ENCODE results near the gene CILP.

CILP gene

DNA sequence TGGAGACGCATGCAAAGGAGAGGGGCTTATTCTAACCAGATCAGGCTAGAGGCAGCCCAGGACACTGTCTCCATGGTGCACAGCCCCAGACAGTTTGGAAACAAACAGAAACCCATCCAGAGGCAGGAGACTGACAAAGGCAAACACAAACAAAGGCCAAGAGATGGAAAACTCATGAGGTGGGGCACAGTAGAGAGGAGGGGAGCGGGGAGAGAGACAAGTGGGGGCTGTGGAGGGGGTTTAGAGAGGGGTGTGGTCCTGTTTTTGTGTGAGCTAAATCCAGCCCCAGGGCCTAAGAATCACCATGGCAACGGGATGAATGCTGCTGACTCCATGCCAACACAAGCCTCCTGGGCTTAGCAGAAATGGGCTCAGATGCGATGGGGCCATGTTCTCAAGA is 43.1 kb upstream of the CILP start:
- no peak overlapping the region for H3K4me3 ChIP-seq (ENCODE audit: insufficient read depth, low read length, poor library complexity, severe bottlenecking)
- H3K4me2 ChIP-seq (ENCODE audit: low read depth, low read length, poor library complexity, severe bottlenecking): no peak overlapping the region
- H4K20me1 ChIP-seq (ENCODE audit: low read depth, low read length): no peaks in the 10 kb centered on the region
- H3K9me2 ChIP-seq (replicated peaks; ENCODE audit: insufficient read depth, low read length): no peaks in the 10 kb centered on the region
- no peaks in the 10 kb centered on the region for H3K79me2 ChIP-seq (ENCODE audit: insufficient read depth, low read length)
- H3K9ac ChIP-seq (ENCODE audit: low read length): no peak overlapping the region
- no peak for TF ChIP-seq EZH2phosphoT487 (conservative IDR thresholded peaks at IDR 0.05; ENCODE audit: low read length)
- TF ChIP-seq, protein P1, sequence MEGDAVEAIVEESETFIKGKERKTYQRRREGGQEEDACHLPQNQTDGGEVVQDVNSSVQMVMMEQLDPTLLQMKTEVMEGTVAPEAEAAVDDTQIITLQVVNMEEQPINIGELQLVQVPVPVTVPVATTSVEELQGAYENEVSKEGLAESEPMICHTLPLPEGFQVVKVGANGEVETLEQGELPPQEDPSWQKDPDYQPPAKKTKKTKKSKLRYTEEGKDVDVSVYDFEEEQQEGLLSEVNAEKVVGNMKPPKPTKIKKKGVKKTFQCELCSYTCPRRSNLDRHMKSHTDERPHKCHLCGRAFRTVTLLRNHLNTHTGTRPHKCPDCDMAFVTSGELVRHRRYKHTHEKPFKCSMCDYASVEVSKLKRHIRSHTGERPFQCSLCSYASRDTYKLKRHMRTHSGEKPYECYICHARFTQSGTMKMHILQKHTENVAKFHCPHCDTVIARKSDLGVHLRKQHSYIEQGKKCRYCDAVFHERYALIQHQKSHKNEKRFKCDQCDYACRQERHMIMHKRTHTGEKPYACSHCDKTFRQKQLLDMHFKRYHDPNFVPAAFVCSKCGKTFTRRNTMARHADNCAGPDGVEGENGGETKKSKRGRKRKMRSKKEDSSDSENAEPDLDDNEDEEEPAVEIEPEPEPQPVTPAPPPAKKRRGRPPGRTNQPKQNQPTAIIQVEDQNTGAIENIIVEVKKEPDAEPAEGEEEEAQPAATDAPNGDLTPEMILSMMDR (IDR thresholded peaks at IDR 0.05; ENCODE audit: insufficient read depth, low read length, poor library complexity, severe bottlenecking): no peak
- no peak overlapping the region for H3K27ac ChIP-seq (ENCODE audit: low read depth, low read length)
- no peaks in the 10 kb centered on the region for H3K9me3 ChIP-seq (ENCODE audit: insufficient read depth, low read length)
- H3K27me3 ChIP-seq (ENCODE audit: low read length): no peaks in the 10 kb centered on the region
- H3K36me3 ChIP-seq (ENCODE audit: low read length): no peaks in the 10 kb centered on the region
- no peaks in the 10 kb centered on the region for H3F3A ChIP-seq (ENCODE audit: insufficient read depth)
- no peak overlapping the region for H2AFZ ChIP-seq (ENCODE audit: low read depth, low read length, severe bottlenecking)

- Histone ChIP-seq H3K79me2 (ENCODE audit: insufficient read depth, low read length) (no peaks in the 10 kb centered on the region), H3K9ac (ENCODE audit: low read length) (no peak overlapping the region), H3F3A (ENCODE audit: insufficient read depth) (no peaks in the 10 kb centered on the region), H4K20me1 (ENCODE audit: low read depth, low read length) (no peaks in the 10 kb centered on the region), H3K4me3 (ENCODE audit: insufficient read depth, low read length, poor library complexity, severe bottlenecking) (no peak overlapping the region), H3K36me3 (ENCODE audit: low read length) (no peaks in the 10 kb centered on the region), H3K4me2 (ENCODE audit: low read depth, low read length, poor library complexity, severe bottlenecking) (no peak overlapping the region), H3K9me2 (replicated peaks; ENCODE audit: insufficient read depth, low read length) (no peaks in the 10 kb centered on the region), H3K9me3 (ENCODE audit: insufficient read depth, low read length) (no peaks in the 10 kb centered on the region), H3K27me3 (ENCODE audit: low read length) (no peaks in the 10 kb centered on the region), H3K27ac (ENCODE audit: low read depth, low read length) (no peak overlapping the region), H2AFZ (ENCODE audit: low read depth, low read length, severe bottlenecking) (no peak overlapping the region)
- no peak for TF ChIP-seq EZH2phosphoT487 (conservative IDR thresholded peaks at IDR 0.05; ENCODE audit: low read length)
- TF ChIP-seq, protein P1 (IDR thresholded peaks at IDR 0.05; ENCODE audit: insufficient read depth, low read length, poor library complexity, severe bottlenecking): no peak
These were observed 38.4 kb upstream of the CILP start for GRCh38 chr15:65249641-65250040.

DNA sequence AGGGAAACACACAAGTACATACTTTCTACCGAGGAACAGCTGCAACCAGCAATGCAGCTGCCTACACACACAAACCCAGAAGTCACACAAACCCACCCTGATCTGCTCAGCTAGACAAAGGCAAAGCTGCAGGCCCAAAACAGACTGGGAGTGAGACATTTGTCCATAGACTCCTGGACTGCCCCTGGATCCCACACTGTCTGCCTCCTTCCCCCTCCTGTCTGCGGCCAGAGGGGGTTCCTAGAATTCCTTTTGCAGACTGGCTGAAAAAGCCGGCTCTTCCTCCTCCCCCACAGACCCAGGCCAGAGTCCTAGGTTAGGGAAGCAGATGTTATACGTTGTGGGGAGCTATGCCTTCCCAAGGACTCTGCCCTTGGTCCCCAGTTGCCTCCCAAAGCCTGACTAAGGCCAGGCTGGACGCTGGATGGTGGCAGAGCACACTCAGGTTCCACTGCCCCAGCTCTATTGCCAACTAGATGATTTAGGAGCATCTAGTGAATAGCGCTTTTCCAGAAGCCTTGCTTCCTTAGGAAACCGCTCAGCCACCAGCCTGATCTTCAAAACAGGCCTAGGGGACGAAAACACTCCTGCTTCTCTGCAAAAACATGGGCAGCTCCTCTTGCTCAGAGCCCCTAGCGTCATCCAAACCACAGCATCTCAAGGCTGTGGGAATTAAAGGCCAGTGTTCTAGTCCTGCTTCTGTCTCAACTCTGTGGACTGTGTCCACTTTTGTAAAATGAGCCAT is 37.4 kb upstream of the CILP start:
- Histone ChIP-seq H3K36me3 (ENCODE audit: low read length) (no peaks in the 10 kb centered on the region), H3K9me2 (replicated peaks; ENCODE audit: insufficient read depth, low read length) (no peaks in the 10 kb centered on the region), H3K9ac (ENCODE audit: low read length) (no peak overlapping the region), H3F3A (ENCODE audit: insufficient read depth) (no peaks in the 10 kb centered on the region), H2AFZ (ENCODE audit: low read depth, low read length, severe bottlenecking) (no peak overlapping the region), H4K20me1 (ENCODE audit: low read depth, low read length) (no peaks in the 10 kb centered on the region), H3K4me3 (ENCODE audit: insufficient read depth, low read length, poor library complexity, severe bottlenecking) (no peak overlapping the region), H3K27me3 (ENCODE audit: low read length) (no peaks in the 10 kb centered on the region), H3K9me3 (ENCODE audit: insufficient read depth, low read length) (no peaks in the 10 kb centered on the region), H3K79me2 (ENCODE audit: insufficient read depth, low read length) (no peaks in the 10 kb centered on the region), H3K4me2 (ENCODE audit: low read depth, low read length, poor library complexity, severe bottlenecking) (no peak overlapping the region), H3K27ac (ENCODE audit: low read depth, low read length) (no peak overlapping the region)
- TF ChIP-seq EZH2phosphoT487 (conservative IDR thresholded peaks at IDR 0.05; ENCODE audit: low read length): no peak
- TF ChIP-seq, protein P1 (IDR thresholded peaks at IDR 0.05; ENCODE audit: insufficient read depth, low read length, poor library complexity, severe bottlenecking): no peak

All from SU-DHL-6 (cell line).